NCI-H2029 (cell line): ENCODE results near the gene SNTA1.
"Not testable (repeated sequence)": the region's sequence is repeated elsewhere in the genome, so short reads cannot be mapped to it uniquely, and the experiment has no call there.

Experiments
- DNase-seq: peaks from one replicate; lab custom pipeline; 2025; lab: John Stamatoyannopoulos, UW

The SNTA1 gene

DNA sequence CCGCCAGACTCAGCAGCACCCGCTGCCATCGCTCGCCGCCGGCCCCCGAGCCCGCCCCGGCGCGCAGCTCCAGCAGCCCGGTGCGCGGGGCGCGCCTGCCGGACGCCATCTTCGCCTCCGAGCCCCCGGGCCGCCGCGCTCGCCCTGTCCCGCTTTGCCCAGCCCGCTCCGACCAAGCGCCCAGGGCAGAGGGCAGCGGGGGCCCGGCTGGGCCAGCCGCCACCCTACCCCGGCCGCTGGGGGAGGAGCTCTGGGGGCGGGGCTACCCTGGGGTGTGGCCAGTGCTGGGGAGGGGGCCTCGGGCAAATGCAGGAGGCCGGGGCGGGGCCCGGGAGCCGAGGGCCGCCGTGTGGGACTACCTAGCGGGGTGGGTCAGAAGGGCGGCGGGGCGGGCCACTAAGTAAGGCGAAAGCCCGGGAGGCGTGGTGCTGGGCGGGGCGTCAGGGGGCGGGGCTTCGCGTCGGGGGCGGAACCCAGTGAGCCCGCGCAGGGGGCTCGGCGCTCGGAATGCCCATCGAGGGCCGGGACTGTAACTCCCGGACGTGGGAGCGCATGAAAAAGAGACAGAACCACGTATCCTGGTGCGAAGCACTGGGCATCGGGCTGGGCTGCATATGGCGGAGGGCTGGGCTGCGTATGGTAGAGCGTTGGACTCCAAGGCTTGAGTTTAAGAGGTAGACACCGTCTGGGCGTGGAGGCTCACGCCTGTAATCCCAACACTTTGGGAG lies at the start of gene SNTA1:
Gene SNTA1, minus strand, starts transcription at position 252 of the 728 bp plus-strand sequence. Its CDS starts 143 bp downstream, at position 109.
- peak; percentile 81 for DNase-seq

DNA sequence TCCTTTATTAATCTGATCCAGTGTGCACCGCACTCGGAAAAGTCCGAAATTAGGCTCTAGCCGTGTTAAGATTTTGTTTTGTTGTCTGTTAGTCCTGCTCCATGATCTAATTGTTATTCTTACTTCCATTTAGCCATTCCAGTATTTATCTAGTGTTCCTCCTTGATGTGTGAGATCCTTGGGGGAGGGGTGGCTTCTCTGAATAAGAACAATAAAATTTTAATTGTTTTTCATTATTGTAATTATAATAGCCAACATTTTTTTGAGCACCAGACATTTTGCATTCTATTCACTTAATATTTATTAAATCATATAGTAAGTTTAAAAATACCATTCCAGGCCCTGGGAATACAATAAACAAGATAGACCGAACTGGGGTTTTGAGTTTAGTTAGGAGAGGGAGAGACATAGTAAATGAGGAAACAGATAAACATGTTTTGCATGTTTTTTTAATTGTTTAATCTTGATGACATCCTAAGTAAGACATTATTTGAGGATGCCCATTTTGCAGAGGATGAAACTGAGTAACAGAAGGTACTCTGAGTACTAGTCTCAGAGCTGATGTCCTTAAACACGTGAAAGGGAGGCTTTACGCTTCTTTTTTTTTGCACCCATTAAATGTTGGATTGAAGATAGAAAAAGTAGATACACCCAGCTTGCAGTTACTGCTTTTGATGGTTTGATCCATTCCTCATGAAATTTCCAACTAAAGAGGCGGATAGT lies 47.5 kb upstream of the SNTA1 start:
- DNase-seq: no peak

DNA sequence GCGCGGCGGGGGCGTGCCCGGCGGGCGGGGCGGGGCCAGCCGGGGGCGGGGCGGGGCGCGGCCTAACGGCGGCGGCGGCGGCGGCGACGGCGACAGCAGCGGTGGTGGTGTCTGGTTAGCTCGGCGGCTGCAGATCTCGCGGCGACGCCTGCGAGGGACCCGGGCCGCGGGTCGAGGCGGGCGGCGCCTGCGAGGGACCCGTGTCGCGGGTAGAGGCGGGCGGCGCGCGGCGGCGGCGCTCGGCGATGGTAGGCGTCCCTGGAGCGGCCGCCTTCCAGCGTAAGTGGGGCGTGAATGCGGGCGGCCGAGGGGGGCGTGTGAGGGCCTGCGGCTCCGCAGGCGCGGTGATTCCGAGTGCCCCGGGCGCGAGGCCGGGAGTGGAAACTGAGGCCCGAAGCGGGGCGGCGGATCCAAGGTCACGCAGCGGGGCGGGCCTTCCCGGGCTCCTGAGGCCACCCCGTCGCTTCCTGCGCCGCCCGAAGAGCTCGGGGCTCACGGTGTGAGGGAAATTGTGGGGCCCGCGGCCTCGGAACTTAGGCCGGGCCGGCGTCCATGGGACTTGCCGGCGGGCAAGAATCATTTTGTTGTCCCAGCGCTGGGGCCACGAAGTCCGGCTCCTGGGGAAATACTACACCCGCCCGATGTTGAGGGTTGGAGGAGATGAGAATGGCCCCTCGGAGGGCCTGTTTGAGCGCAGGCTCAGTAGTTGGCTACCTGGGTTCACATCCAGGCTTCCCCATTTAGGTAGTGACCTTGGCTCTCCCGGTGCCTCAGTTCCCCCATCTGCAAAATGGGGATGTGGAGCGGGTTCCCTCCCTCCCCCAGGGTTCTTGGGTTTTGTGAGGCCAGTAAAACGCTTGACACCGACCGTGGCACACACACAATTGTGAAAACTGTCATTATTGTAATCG lies 46.7 kb upstream of the SNTA1 start, which contains the start of gene CBFA2T2:
Gene CBFA2T2, plus strand, starts transcription at position 74 of the 911 bp plus-strand sequence. Its CDS starts 172 bp downstream, at position 246.
- no peak for DNase-seq

DNA sequence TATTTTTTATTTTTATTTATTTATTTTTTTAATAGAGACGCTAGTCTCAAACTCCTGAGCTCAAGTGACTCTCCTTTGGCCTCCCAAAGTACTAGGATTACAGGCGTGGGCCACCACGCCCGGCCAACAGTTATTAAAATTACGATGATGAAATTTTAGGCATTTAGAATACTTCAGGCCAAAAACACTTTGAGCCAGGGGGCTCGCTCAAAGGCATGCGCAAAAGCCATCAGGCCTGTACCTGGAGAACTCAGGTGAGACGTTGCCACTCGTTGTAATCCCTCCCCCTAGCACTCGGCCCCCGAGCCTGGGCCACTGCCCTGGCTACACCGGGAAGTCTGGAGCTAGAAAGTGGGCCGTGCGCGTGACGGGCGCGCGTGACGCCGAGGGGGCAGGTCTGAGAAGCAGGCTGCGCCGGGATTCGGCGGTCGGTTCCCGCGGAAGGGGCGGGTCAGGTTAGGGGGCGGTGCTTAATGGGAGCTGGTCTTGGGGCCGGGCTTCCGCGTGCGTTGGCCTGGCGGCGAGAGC lies 46.0 kb upstream of the SNTA1 start:
- DNase-seq: peak; percentile 97

DNA sequence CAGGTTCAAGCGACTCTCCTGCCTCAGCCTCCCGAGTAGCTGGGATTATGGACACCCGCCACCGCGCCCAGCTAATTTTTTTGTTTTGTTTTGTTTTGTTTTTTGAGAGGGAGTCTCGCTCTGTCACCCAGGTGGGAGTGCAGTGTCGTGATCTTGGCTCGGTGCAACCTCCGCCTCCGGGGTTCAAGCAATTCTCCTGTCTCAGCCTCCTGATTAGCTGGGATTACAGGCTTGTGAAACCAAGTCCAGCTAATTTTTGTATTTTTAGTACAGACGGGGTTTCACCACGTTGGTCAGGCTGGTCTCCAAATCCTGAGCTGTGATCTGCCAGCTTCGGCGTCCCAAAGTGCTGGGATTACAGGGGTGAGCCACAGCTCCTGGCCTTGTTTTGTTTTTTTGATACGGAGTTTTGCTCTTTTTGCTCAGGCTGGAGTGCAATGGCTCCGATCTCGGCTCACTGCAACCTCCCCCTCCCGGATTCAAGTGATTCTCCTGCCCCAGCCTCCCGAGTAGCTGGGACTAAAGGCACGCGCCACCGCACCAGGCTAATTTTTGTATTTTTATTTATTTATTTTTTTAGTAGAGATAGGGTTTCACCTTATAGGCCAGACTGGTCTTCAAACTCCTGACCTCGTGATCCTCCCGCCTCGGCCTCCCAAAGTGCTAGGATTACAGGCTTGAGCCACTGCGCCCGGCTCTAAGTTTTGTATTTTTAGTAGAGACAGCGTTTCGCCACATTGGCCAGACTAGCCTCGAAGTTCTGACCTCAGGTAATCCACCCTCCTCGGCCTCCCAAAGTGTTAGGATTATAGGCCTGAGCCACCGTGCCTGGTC lies 45.3 kb upstream of the SNTA1 start:
- DNase-seq: not testable (repeated sequence)

DNA sequence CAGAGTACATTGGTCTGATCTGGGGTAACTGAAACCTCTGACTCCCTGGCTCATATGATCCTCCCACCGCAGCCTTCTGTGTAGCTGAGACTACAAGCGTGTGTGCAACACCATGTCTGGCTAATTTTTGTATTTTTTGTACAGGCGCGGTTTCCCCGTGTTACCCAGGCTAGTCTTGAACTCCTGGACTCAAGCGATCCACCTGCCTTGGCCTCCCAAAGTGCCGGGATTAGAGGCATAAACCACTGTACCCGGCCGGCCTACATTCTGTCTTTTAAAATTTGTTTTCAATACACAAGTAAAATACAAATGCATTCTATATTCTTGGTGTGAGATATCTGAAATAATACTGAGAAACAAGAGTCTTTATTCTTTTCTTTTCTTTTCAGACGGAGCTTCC lies 44.6 kb upstream of the SNTA1 start:
- no peak for DNase-seq

DNA sequence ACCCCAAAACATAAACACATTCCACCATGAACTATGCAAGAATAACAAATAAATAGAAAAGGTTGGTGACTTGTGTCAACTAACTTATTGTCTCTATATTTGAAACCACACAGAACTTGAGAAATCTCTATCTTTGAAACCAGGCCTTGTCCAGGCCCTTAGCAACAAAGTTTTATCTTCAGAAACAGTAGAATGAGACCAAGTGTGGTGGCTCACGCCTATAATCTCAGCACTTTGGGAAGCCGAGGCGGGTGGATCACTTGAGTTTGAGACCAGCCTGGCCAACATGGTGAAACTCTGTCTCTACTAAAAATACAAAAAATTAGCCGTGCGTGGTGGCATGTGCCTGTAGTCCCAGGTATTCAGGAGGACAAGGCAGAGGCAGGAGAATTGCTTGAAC lies 39.6 kb upstream of the SNTA1 start:
- not testable (repeated sequence) for DNase-seq

DNA sequence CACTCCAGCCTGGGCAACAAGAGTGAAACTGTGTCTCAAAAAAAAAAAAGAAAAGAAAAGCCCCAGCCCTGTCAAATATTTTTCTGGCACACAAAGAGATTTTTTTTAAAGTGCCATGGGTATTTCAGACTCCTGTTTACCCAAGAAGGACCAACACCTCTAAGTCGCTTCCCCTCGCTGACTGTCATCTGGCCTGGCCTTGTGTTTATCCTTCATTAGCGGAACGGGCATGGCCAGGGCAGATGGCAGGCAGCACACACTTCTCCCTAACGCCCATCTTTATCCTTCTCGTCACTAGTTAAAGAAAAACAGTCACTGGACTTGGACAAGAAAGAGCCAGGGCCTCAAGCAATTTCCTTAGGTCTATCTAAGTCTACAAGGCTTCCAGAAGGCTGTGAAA lies 39.0 kb upstream of the SNTA1 start:
- peak; percentile 16 for DNase-seq

DNA sequence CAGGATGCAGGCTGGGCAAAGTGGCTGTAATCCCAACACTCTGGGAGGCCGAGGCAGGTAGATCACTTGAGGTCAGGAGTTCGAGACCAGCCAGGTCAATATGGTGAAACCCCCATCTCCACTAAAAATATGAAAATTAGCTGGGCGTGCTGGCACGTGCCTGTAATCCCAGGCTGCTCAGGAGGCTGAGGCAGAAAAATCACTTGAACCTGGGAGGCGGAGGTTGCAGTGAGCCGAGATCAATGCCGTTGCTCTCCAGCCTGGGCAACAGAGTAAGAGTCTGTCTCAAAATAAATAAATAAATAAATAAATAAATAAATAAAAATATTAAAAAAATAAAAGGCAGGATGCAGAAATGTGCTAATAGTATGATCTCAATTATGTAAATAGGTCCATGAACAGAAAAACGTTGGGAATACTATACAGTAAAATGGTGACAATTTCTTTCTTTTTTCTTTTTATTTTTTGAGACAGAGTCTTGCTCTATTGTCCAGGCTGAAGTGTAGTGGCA lies 37.9 kb upstream of the SNTA1 start:
- DNase-seq: no peak

DNA sequence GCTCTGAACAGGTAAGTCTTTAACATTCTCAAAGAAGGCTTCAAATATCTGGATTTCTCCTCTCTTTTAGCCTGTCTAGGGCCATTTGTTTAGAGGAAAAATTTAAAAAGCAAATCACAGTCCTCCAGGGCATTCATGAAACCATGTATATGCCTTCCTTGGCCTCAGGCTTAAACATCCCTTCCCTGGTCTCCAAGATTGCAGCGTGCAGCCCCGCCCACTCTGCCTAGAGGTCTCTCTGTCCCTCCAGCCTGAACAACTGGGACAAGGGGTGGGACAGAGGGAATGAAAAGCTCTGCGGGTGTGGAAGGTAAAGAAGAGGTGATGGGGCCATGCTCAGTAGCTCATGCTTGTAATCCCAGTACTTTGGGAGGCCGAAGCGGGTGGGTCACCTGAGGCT lies 36.5 kb upstream of the SNTA1 start:
- DNase-seq: no peak

DNA sequence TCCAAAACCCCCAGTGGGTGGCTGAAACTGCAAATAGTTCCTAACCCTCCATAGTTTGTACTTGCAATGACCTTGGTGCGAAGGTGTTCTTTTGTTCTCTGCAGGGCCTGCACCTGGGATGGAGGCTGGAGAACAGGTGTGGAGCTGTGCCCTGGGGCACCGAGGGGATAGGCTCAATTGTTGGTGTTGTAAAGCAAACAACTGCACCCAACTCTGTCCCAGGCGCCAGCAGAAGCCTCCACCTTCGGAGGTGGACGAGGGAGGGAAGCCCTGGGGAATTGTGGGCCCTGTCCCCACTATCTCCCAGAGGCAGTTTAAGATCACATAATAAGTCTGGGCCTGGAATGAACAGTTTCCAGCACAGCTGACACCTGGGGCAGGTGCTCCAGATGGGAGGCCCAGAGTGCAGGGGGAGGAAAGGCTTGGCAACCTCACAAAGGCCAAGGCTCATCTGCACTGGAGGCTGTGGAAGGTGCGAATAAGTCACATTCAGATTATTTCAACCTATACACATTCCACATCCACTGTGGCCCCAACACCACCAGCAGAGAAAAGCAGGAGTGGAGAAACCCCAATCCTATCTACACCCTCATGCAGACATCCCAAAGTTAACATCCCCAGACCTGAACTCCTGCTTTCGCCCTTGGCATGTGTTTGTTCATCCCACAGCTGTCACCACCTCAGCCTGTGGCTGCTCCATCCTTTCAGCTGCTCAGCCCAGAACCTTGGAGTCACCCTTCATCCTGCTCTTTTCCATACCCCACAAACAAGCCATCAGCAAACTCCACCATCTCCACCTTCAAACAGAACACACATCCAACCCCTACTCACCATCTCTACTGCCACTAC lies 34.0 kb upstream of the SNTA1 start:
- DNase-seq: peak; percentile 88

DNA sequence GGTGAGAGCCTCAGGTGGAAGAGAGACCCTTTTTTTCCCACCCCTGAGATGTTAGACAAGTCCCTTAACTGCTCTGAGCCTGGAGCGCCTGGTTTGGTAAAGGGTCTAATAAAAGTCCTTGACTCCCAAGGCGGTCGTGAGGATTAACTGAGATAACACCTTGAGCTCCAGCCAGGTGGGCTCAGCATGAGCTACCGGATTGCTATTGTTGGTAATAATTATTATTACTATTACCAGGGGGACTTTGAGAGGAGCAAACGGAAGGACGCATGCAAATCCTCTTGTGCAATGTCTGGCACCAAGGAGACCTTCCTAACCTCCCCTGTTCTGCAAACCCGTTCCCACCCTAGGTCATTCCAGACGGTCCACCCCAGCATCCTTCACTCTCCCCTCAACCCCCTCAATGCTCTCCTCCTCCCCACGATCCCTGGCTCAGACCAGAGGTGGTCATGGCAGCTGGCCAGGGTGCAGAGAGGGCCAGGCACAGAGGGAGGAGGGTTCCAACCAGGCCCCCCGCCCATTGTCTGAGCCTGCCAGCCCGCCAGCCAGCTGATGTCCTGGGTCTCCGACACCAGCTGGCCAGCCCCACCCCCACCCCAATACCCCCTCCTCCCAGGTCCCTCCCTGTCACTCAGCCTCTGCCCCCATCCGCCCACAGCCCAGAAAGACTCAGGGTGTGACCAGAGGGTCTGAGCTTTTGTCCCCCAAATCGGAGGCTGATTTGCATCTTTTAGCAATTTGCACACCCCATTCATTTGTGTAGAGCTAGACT lies 32.0 kb upstream of the SNTA1 start:
- peak; percentile 26 for DNase-seq

DNA sequence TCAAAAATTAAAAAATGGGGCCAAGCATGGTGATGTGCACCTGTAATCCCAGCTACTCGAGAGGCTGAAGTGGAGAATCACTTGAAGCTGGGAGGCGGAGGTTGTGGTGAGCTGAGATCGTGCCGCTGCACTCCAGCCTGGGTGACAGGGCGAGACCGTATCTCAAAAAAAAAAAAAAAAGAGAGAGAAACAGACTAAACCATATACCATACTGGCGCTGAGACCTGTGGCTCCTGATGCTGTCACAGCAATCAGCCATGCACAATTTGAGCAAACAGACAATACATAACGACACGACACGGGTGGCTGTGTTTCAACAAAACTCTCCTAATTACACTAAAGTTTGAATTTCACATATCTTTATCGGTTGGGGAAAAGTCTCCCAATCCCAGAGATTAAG lies 31.4 kb upstream of the SNTA1 start:
- peak; percentile 43 for DNase-seq

DNA sequence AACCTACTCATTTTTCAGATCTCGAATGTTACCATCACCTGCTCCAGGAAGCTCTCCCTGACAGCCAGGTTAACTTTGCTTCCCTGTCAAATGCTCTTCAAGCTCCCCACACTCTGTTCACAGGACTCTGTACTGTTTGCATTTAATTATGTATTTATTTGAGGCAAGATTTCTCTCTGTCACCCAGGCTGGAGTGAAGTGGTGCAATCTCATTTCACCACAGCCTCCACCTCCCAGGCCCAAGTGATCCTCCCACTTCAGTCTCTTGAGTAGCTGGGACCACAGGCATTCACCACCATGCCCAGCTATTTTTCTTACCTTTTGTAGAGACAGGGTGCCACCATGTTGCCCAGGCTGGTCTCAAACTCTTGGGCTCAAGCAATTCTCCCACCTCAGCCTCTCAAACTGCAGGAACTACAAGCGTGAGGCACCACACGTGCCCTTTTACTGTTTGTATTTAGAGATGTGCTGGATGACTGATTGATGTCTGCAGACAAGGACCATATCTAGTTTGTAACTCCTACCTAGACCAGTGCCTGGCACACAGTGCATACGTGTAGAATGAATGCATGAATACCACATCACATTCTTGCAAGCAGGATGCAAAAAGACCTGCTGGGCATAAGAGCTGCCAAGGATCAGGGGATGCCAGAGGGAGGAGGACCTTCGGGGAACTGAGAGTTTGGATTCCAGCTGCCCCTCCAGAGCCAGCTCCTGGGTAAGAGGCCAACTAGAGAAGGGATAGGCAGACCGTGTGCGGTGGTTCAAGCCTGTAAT lies 30.7 kb upstream of the SNTA1 start:
- DNase-seq: peak; percentile 45

DNA sequence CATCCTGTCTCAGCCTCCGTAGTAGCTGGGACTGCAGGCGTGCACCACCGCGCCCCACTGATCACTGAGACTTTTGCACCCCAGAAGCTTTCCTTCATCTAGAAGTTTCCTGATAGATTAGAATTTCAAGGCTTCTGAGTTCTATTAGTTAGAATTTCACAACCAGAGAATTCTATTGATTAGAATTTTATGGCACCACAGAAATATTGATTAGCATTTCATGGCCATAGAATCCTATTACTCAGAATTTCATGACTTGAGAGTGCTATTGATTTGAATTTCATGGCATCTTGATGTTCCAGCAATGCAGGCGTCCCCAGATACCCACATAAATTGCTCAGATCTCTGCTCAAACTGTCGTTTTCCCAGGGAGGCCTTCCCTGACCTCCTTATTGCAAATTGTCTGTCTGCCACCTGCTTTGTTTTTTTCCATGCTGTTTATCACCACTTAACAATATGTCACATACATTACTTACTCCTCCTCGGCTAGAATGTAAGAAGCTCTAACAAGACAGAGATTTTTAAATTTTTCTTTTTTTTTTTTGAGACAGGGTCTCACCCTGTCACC lies 29.4 kb upstream of the SNTA1 start:
- DNase-seq: no peak

DNA sequence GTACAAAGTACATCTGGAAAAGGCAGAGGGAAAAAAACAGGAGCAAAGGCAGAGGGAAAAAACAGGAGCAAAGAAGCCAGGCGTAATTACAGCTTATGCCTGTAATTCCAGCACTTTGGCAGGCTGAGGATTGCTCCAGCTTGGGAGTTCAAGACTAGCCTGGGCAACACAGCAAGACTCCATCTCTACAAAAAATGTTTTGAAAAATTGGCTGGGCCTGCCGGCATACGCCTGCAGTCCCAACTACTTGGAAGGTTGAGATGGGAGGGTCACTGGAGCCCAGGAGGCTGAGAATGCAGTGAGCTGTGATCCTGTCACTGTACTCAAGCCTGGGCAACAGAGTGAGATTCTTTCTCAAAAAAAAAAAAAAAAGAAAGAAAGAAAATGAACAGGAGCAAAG lies 27.3 kb upstream of the SNTA1 start:
- no peak for DNase-seq

DNA sequence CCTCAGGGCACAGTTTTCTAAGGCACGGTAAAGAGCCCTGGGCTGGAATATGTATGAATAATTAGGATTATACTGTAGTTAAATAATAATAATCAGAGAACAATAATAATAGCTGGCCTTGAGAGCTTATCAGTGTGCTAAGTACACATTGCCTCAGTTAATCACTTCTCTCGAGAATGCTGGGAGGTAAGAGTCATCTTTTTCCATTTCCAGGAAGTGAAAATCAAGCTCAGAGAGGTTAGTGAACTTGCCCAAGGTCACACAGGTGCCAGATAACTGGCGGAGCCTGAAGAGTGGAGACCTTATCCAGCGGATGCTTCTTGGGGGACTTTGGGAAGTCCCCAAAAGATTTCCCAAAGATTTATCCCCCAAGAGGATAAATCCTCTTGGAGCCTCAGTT lies 26.9 kb upstream of the SNTA1 start:
- DNase-seq: no peak

DNA sequence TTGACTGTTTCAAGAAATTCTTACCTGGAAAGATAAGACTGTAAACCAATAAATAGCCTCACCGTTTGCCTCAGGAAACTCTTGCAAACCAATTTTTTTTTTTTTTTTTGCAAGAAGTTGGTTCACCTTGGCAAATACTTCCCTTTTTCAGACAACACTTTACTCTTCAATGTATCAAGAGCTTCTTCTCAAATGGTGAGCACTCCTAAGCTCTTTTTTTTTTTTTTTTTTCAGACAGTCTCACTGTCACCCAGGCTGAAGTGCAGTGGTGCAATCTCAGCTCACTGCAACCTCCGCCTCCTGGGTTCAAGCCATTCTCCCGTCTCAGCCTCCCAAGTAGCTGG lies 22.7 kb upstream of the SNTA1 start:
- no peak for DNase-seq
